HTERT RPE-1 (cell line): Measurements from ENCODE around the gene CD226.
"Not testable (repeated sequence)": the region's sequence is repeated elsewhere in the genome, so short reads cannot be mapped to it uniquely, and the experiment has no call there.

Experiments
- in situ Hi-C: fragments of 300-500 bp; cut with MboI; formaldehyde crosslinking; loops from 4 replicates; pipeline ENCODE4 v1.14.3; 2020; ENCODE audit warnings: low sequenced_read_pairs

The CD226 gene

GRCh38 chr18:69956665-69957620 is 9.3 kb upstream of the CD226 start:
- in situ Hi-C loops: no loop called here

GRCh38 chr18:69956057-69956456 is 8.4 kb upstream of the CD226 start:
- in situ Hi-C loops: no loop called here

GRCh38 chr18:69954719-69955480 is 7.2 kb upstream of the CD226 start:
- in situ Hi-C loops: no loop called here

GRCh38 chr18:69953191-69953590 is 5.5 kb upstream of the CD226 start:
- in situ Hi-C loops: no loop called here

- in situ Hi-C loops: no loop called here
Measured at GRCh38 chr18:69951182-69951581, 3.5 kb upstream of the CD226 start.

GRCh38 chr18:69949538-69949936 is 1.9 kb upstream of the CD226 start:
- in situ Hi-C loops: no loop called here

GRCh38 chr18:69948919-69949537 is 1.4 kb upstream of the CD226 start:
- in situ Hi-C loops: no loop called here

GRCh38 chr18:69948256-69948655 is 583 bp upstream of the CD226 start:
- in situ Hi-C loops: no loop called here

GRCh38 chr18:69946608-69947155 is 991 bp downstream of the CD226 start:
- in situ Hi-C loops: no loop called here

- in situ Hi-C loops: no loop called here
Measured at GRCh38 chr18:69945220-69946114, 2.2 kb downstream of the CD226 start.

GRCh38 chr18:69944436-69944835 is 3.2 kb downstream of the CD226 start:
- in situ Hi-C loops: no loop called here

- in situ Hi-C loops: no loop called here
Measured at GRCh38 chr18:69943021-69943420, 4.7 kb downstream of the CD226 start.

GRCh38 chr18:69941183-69941582 is 6.5 kb downstream of the CD226 start:
- in situ Hi-C loops: no loop called here

- in situ Hi-C loops: not testable (repeated sequence)
Measured at GRCh38 chr18:69939812-69940211, 7.9 kb downstream of the CD226 start.

- in situ Hi-C loops: no loop called here
Measured at GRCh38 chr18:69936191-69936558, 11.5 kb downstream of the CD226 start.

GRCh38 chr18:69935319-69936190 is 12.1 kb downstream of the CD226 start:
- in situ Hi-C loops: no loop called here

- in situ Hi-C loops: no loop called here
Measured at GRCh38 chr18:69934601-69935265, 12.9 kb downstream of the CD226 start.

- in situ Hi-C loops: no loop called here
Measured at GRCh38 chr18:69929041-69929774, 18.5 kb downstream of the CD226 start.
